H1 (cell line): ENCODE measurements around the gene PRRX1. TPM values are rescaled to one million over a fixed set of nuclear protein-coding genes. Genes with fewer than 3 reads are reported as not detected.

Experiments
- CTCF ChIA-PET: fragments of 300-600 bp; sonication (Branson Sonifier 250); formaldehyde crosslinking; loops from one replicate; lab custom pipeline; 2021; ENCODE audit not compliant: partially characterized antibody; lab: Charles Lee
- POLR2A ChIA-PET: fragments of 300-600 bp; sonication (Branson Sonifier 250); formaldehyde crosslinking; loops from one replicate; lab custom pipeline; 2021; ENCODE audit warnings: inconsistent platforms; ENCODE audit not compliant: partially characterized antibody; lab: Charles Lee
- DNase-seq, 2 experiments: peaks; one replicate each; pipeline versions ENCODE4 v3.0.0 to v3.0.0-alpha.2; 2010 to 2022; ENCODE audit warnings: low spot score in 2 of 2, low read depth in 1 of 2, mixed read lengths in 1 of 2
- FAIRE-seq: peaks from 2 replicates; lab custom pipeline; 2011; peaks lifted over from hg19 to GRCh38; lab: Jason Lieb, UNC
- H2AFZ ChIP-seq: 2 replicates; pipeline ENCODE4 v1.8.1; 2012; ENCODE audit warnings: low read length, inconsistent platforms
- H2AK5ac ChIP-seq: 2 replicates; pipeline ENCODE4 v1.6.1; 2013; ENCODE audit warnings: low read depth, low read length
- H2BK120ac ChIP-seq: replicated peaks from 2 replicates; pipeline ENCODE3; 2013; ENCODE audit warnings: low read depth, low read length, inconsistent platforms
- H2BK12ac ChIP-seq: 2 replicates; pipeline ENCODE4 v1.6.1; 2013; ENCODE audit warnings: low read depth, low read length
- H2BK15ac ChIP-seq: 2 replicates; pipeline ENCODE4 v1.6.1; 2013; ENCODE audit warnings: low read length
- H2BK20ac ChIP-seq: 2 replicates; pipeline ENCODE4 v1.6.1; 2013; ENCODE audit warnings: low read length
- H2BK5ac ChIP-seq: 2 replicates; pipeline ENCODE4 v1.6.1; 2013; ENCODE audit warnings: low read depth, low read length
- H3K14ac ChIP-seq: 2 replicates; pipeline ENCODE4 v1.6.1; 2013; ENCODE audit warnings: inconsistent platforms; ENCODE audit not compliant: insufficient read length
- H3K18ac ChIP-seq: 2 replicates; pipeline ENCODE4 v1.6.1; 2013; ENCODE audit warnings: low read length; ENCODE audit errors: extremely low read depth
- H3K23ac ChIP-seq: 2 replicates; pipeline ENCODE4 v1.6.1; 2013; ENCODE audit warnings: inconsistent platforms; ENCODE audit not compliant: insufficient read length
- H3K23me2 ChIP-seq: 2 replicates; pipeline ENCODE4 v1.6.1; 2013; ENCODE audit warnings: low read depth, low read length
- H3K27ac ChIP-seq: 2 replicates; pipeline ENCODE4 v1.6.1; 2011; ENCODE audit warnings: low read depth, low read length, inconsistent platforms
- H3K27me3 ChIP-seq, 4 experiments: replicated peaks in 1 of 4; 1 replicate in 1 of 4; 2 replicates in 3 of 4; pipeline versions ENCODE4 v1.6.1 to v1.8.1; 2011 to 2013; ENCODE audit warnings: low read length in 3 of 4, mild to moderate bottlenecking in 3 of 4, inconsistent platforms in 2 of 4, mixed read lengths in 2 of 4, moderate library complexity in 1 of 4; ENCODE audit not compliant: control insufficient read depth in 3 of 4, insufficient read depth in 3 of 4; ENCODE audit errors: extremely low read depth in 1 of 4
- H3K36me3 ChIP-seq, 4 experiments: 2 replicates each; pipeline versions ENCODE4 v1.6.1 to v1.8.1; 2011 to 2013; ENCODE audit warnings: mild to moderate bottlenecking in 4 of 4, low read length in 3 of 4, moderate library complexity in 2 of 4, control low read depth in 1 of 4, inconsistent platforms in 1 of 4; ENCODE audit not compliant: insufficient read depth in 4 of 4, control insufficient read depth in 2 of 4
- H3K4ac ChIP-seq: replicated peaks from 2 replicates; pipeline ENCODE3; 2013; ENCODE audit warnings: low read length, low read depth, mixed read lengths, inconsistent platforms; ENCODE audit not compliant: insufficient read length
- H3K4me1 ChIP-seq, 4 experiments: replicated peaks in 1 of 4; 1 replicate in 1 of 4; 2 replicates in 3 of 4; pipeline versions ENCODE4 v1.6.1 to v1.8.1; 2011 to 2013; ENCODE audit warnings: low read length in 3 of 4, inconsistent platforms in 2 of 4, mixed read lengths in 1 of 4; ENCODE audit not compliant: insufficient read depth in 4 of 4, control insufficient read depth in 3 of 4
- H3K4me2 ChIP-seq, 2 experiments: 2 replicates each; pipeline versions ENCODE4 v1.6.1 to v1.8.1; 2011 to 2013; ENCODE audit warnings: low read depth in 2 of 2, low read length in 2 of 2, control low read depth in 1 of 2, inconsistent platforms in 1 of 2, mild to moderate bottlenecking in 1 of 2; ENCODE audit not compliant: insufficient read depth in 1 of 2
- H3K4me3 ChIP-seq, 4 experiments: fragments of 200-600, 300-600 bp in 1 of 4; sonication (generic), shearing (Covaris generic), sonication (Bioruptor Twin) in 1 of 4; 2 replicates each; pipeline versions ENCODE4 v1.5.1 to v1.8.1; 2011 to 2016; ENCODE audit warnings: low read length in 4 of 4, low read depth in 3 of 4, control low read depth in 2 of 4, inconsistent platforms in 2 of 4, mild to moderate bottlenecking in 2 of 4, mixed read lengths in 1 of 4, moderate library complexity in 1 of 4; ENCODE audit not compliant: insufficient read depth in 2 of 4; ENCODE audit errors: extremely low read depth in 1 of 4
- H3K56ac ChIP-seq: replicated peaks from 2 replicates; pipeline ENCODE3; 2013; ENCODE audit warnings: low read depth, mild to moderate bottlenecking, mixed read lengths, low read length, inconsistent platforms; ENCODE audit not compliant: insufficient read length
- H3K79me1 ChIP-seq: 2 replicates; pipeline ENCODE4 v1.6.1; 2013; ENCODE audit warnings: low read depth, low read length, control low read depth
- H3K79me2 ChIP-seq, 2 experiments: 2 replicates each; pipeline versions ENCODE4 v1.6.1 to v1.8.1; 2012 to 2013; ENCODE audit warnings: low read length in 2 of 2, mild to moderate bottlenecking in 2 of 2, inconsistent platforms in 1 of 2; ENCODE audit not compliant: insufficient read depth in 2 of 2, control insufficient read depth in 1 of 2
- H3K9ac ChIP-seq, 4 experiments: replicated peaks in 1 of 4; 1 replicate in 1 of 4; 2 replicates in 3 of 4; pipeline versions ENCODE4 v1.6.1 to v1.8.1; 2011 to 2013; ENCODE audit warnings: low read depth in 3 of 4, low read length in 3 of 4, control low read depth in 2 of 4, mild to moderate bottlenecking in 2 of 4, moderate library complexity in 2 of 4, inconsistent platforms in 1 of 4; ENCODE audit errors: extremely low read depth in 1 of 4
- H3K9me3 ChIP-seq, 2 experiments: 2 replicates each; pipeline versions ENCODE4 v1.6.1 to v1.8.1; 2012 to 2013; ENCODE audit warnings: mild to moderate bottlenecking in 2 of 2, moderate library complexity in 2 of 2, control low read depth in 1 of 2, inconsistent platforms in 1 of 2, low read depth in 1 of 2, low read length in 1 of 2, mixed read lengths in 1 of 2; ENCODE audit not compliant: insufficient read depth in 2 of 2
- H4K20me1 ChIP-seq, 2 experiments: replicated peaks in 1 of 2; 2 replicates each; pipeline versions ENCODE3 to v1.8.1; 2011 to 2013; ENCODE audit warnings: inconsistent platforms in 2 of 2, low read length in 2 of 2, mild to moderate bottlenecking in 1 of 2; ENCODE audit not compliant: insufficient read depth in 2 of 2, control insufficient read depth in 1 of 2
- H4K5ac ChIP-seq: 2 replicates; pipeline ENCODE4 v1.6.1; 2013; ENCODE audit warnings: low read length, low read depth, mixed read lengths, inconsistent platforms; ENCODE audit not compliant: insufficient read length
- H4K8ac ChIP-seq: 2 replicates; pipeline ENCODE4 v1.8.0; 2013; ENCODE audit warnings: mild to moderate bottlenecking, moderate library complexity, low read length, inconsistent platforms; ENCODE audit not compliant: insufficient read depth; ENCODE audit errors: extremely low read depth
- H4K91ac ChIP-seq: replicated peaks from 2 replicates; pipeline ENCODE3; 2013; ENCODE audit warnings: low read length, mixed read lengths, inconsistent platforms; ENCODE audit not compliant: insufficient read length
- ATF2 ChIP-seq: IDR thresholded peaks from 2 replicates; pipeline ENCODE4 v1.6.1; 2012; ENCODE audit warnings: low read length, inconsistent platforms
- BRCA1 ChIP-seq: IDR thresholded peaks from 2 replicates; pipeline ENCODE4 v1.6.1; 2012; ENCODE audit warnings: low read depth, low read length, improper control_type of control experiment
- NRF1 ChIP-seq: IDR thresholded peaks from 2 replicates; pipeline ENCODE4 v1.6.1; 2011; ENCODE audit warnings: mild to moderate bottlenecking, low read depth, low read length, improper control_type of control experiment
- POU5F1 ChIP-seq: IDR thresholded peaks from 2 replicates; pipeline ENCODE4 v1.6.1; 2011; ENCODE audit warnings: low read depth, mild to moderate bottlenecking, low read length, moderate library complexity
- SAP30 ChIP-seq: fragments of 300-600 bp; sonication (generic); IDR thresholded peaks from 2 replicates; pipeline ENCODE4 v1.7.1; 2012; ENCODE audit warnings: low read length, moderate library complexity, mild to moderate bottlenecking, inconsistent platforms; ENCODE audit not compliant: insufficient read depth, insufficient replicate concordance
- TAF1 ChIP-seq: IDR thresholded peaks from 2 replicates; pipeline ENCODE4 v1.6.1; 2011; ENCODE audit warnings: mild to moderate bottlenecking, low read depth, low read length
- TBP ChIP-seq: IDR thresholded peaks from 2 replicates; pipeline ENCODE4 v1.6.1; 2011; ENCODE audit warnings: low read depth, low read length, improper control_type of control experiment
- WGBS, 2 experiments: shearing (Covaris generic) in 1 of 2; methylation state at CpG; one replicate each; pipeline versions ENCODE4 v1.1.6 to v1.1.7; 2013 to 2015; ENCODE audit warnings: low lambda C conversion rate in 2 of 2, mixed read lengths in 2 of 2, inconsistent platforms in 1 of 2, low coverage in 1 of 2, missing lambda C conversion rate in 1 of 2; ENCODE audit not compliant: insufficient replicate concordance in 2 of 2, insufficient coverage in 1 of 2, insufficient read length in 1 of 2; ENCODE audit errors: extremely low coverage in 1 of 2, missing lambda C conversion rate in 1 of 2; 5-methylcytosine and 5-hydroxymethylcytosine counted together
- polyA plus RNA-seq, 7 experiments: library from polyadenylated mRNA; depleted of rRNA in 3 of 7; stranded (reverse) in 5 of 7; unstranded in 2 of 7; fragments of >200 nt in 5 of 7; fragments of 200-250 nt in 2 of 7; gene quantifications; 1 replicate in 5 of 7; 2 replicates in 1 of 7; 4 replicates in 1 of 7; pipeline versions ENCODE4 v1.2.1 to v1.2.3, GENCODE V29; 2011 to 2013; ENCODE audit warnings: missing spikeins in 2 of 7, mixed read lengths in 2 of 7
- total RNA-seq: library from RNA; stranded (reverse); fragmentation: NEBNext Ultra II Directional; extraction: Animal tissue kit (Norgen Biotek cat#: 25700); gene quantifications from 2 replicates; pipeline ENCODE4 v1.2.1, GENCODE V29; 2021

The PRRX1 gene
- total and polyA plus RNA-seq, 2 of the 8 experiments (the other 6 are each of a cell fraction or from before 2014, with no cell fraction given), result not detected

- no peak overlapping the region for H2BK5ac ChIP-seq
- CTCF ChIA-PET, result interaction anchor here (0.7 to 2.4 kb wide), 6 partner anchors 12 to 1087 kb away, joined by 3 to 11 read pairs (median 4); no protein-coding TSS in a partner anchor
- no peaks in the 10 kb centered on the region for H3K9me3 ChIP-seq
- H3K23ac ChIP-seq, result no peak overlapping the region
- H3K27me3 ChIP-seq, result peaks cover 18 to 25% (median 24%) of the 10 kb centered on the region in 4 experiments
- H4K5ac ChIP-seq, result no peak overlapping the region
- H3K56ac ChIP-seq, result no peak overlapping the region
- FAIRE-seq, result no peak
- no peaks in the 10 kb centered on the region for H4K20me1 ChIP-seq
- no peak overlapping the region for H3K14ac ChIP-seq
- no peak overlapping the region for H2BK12ac ChIP-seq
- no peak overlapping the region for H4K8ac ChIP-seq
- no peaks in the 10 kb centered on the region for H3K23me2 ChIP-seq
- no peak overlapping the region for H3K27ac ChIP-seq
- H2BK15ac ChIP-seq, result no peak overlapping the region
- no peak overlapping the region for H2AK5ac ChIP-seq
- no peaks in the 10 kb centered on the region for H3K79me1 ChIP-seq
- H4K91ac ChIP-seq, result no peak overlapping the region
- no peak overlapping the region for H2BK20ac ChIP-seq
- no peak overlapping the region for H2BK120ac ChIP-seq
- no peak overlapping the region for H3K9ac ChIP-seq
- no peak overlapping the region for H2AFZ ChIP-seq
- POLR2A ChIA-PET, result no interaction called here
- no peak overlapping the region for H3K18ac ChIP-seq
- DNase-seq, result no peak
- H3K4ac ChIP-seq, result no peak overlapping the region
- H3K4me2 ChIP-seq, result no peak overlapping the region
- H3K4me3 ChIP-seq, result no peak overlapping the region
- no peaks in the 10 kb centered on the region for H3K36me3 ChIP-seq
- WGBS, 2 experiments, result 78% methylated on average over 3 of the region's 3 CpGs; no CpG with 5 or more reads in 1 of the 2 experiments
- no peaks in the 10 kb centered on the region for H3K79me2 ChIP-seq
- no peak for TF ChIP-seq ATF2
- no peak for TF ChIP-seq TBP
- no peak for TF ChIP-seq POU5F1
- TF ChIP-seq BRCA1, result no peak
- no peak for TF ChIP-seq SAP30
- TF ChIP-seq TAF1, result no peak
- no peak for TF ChIP-seq NRF1
- H3K4me1 ChIP-seq, result peaks cover 0 to 3% (median 1%) of the 10 kb centered on the region in 4 experiments; a peak in 3 of 7 replicates
Observed at GRCh38 chr1:170674239-170674638, 10.3 kb downstream of the PRRX1 start.
